Mesendoderm (in vitro differentiated cells): ENCODE data around the gene HDAC10.

Experiments used
- DNase-seq: peaks from one replicate; pipeline ENCODE4 v3.0.0; 2013
- H2AK5ac ChIP-seq: 2 replicates; pipeline ENCODE4 v1.6.1; 2013; ENCODE audit warnings: low read length, inconsistent platforms
- H2BK120ac ChIP-seq: 2 replicates; pipeline ENCODE4 v1.6.1; 2013; ENCODE audit warnings: low read depth, mild to moderate bottlenecking, low read length, moderate library complexity, mixed read lengths
- H2BK15ac ChIP-seq: replicated peaks from 2 replicates; pipeline ENCODE4 v1.6.1; 2013; ENCODE audit warnings: low read depth, mild to moderate bottlenecking, moderate library complexity
- H2BK5ac ChIP-seq: 2 replicates; pipeline ENCODE4 v1.6.1; 2013; ENCODE audit warnings: low read length, inconsistent platforms
- H3K18ac ChIP-seq: 2 replicates; pipeline ENCODE4 v1.6.1; 2013; ENCODE audit warnings: mild to moderate bottlenecking, low read length, mixed read lengths
- H3K23ac ChIP-seq: one replicate; pipeline ENCODE4 v1.6.1; 2013; ENCODE audit warnings: low read length
- H3K27ac ChIP-seq: 2 replicates; pipeline ENCODE4 v1.5.1; 2013; ENCODE audit warnings: low read depth, mild to moderate bottlenecking, inconsistent platforms, low read length, moderate library complexity
- H3K27me3 ChIP-seq: 2 replicates; pipeline ENCODE4 v1.6.1; 2013; ENCODE audit warnings: low read length, control low read depth, mild to moderate bottlenecking, inconsistent platforms; ENCODE audit not compliant: insufficient read depth, poor library complexity
- H3K36me3 ChIP-seq: 2 replicates; pipeline ENCODE4 v1.6.1; 2013; ENCODE audit warnings: low read length, inconsistent platforms; ENCODE audit not compliant: control insufficient read depth, insufficient read depth
- H3K4ac ChIP-seq: one replicate; pipeline ENCODE4 v1.6.1; 2013; ENCODE audit warnings: low read depth, mild to moderate bottlenecking, low read length, moderate library complexity
- H3K4me1 ChIP-seq: 2 replicates; pipeline ENCODE4 v1.6.1; 2013; ENCODE audit warnings: low read depth, low read length, inconsistent platforms; ENCODE audit not compliant: control insufficient read depth
- H3K4me2 ChIP-seq: 2 replicates; pipeline ENCODE4 v1.6.1; 2013; ENCODE audit warnings: low read length
- H3K4me3 ChIP-seq: 2 replicates; pipeline ENCODE4 v1.5.1; 2013; ENCODE audit warnings: mild to moderate bottlenecking, low read length
- H3K56ac ChIP-seq: one replicate; pipeline ENCODE4 v1.6.1; 2013; ENCODE audit warnings: low read length
- H3K79me1 ChIP-seq: 2 replicates; pipeline ENCODE4 v1.6.1; 2013; ENCODE audit warnings: low read length, inconsistent platforms
- H3K79me2 ChIP-seq: 2 replicates; pipeline ENCODE4 v1.6.1; 2013; ENCODE audit warnings: mild to moderate bottlenecking, low read length; ENCODE audit not compliant: control insufficient read depth, insufficient read depth
- H3K9ac ChIP-seq: 2 replicates; pipeline ENCODE4 v1.6.1; 2013; ENCODE audit warnings: low read length, inconsistent platforms
- H4K5ac ChIP-seq: one replicate; pipeline ENCODE4 v1.6.1; 2013; ENCODE audit warnings: low read length
- H4K8ac ChIP-seq: one replicate; pipeline ENCODE4 v1.6.1; 2013; ENCODE audit warnings: low read depth, mild to moderate bottlenecking, control low read depth, low read length, moderate library complexity
- WGBS: extraction: QIAGEN DNeasy Blood & Tissue Kit; methylation state at CpG from one replicate; pipeline ENCODE4 v1.1.7; 2013; ENCODE audit warnings: low lambda C conversion rate, missing lambda C conversion rate; ENCODE audit not compliant: insufficient coverage; ENCODE audit errors: extremely low coverage; 5-methylcytosine and 5-hydroxymethylcytosine counted together

The HDAC10 gene

DNA sequence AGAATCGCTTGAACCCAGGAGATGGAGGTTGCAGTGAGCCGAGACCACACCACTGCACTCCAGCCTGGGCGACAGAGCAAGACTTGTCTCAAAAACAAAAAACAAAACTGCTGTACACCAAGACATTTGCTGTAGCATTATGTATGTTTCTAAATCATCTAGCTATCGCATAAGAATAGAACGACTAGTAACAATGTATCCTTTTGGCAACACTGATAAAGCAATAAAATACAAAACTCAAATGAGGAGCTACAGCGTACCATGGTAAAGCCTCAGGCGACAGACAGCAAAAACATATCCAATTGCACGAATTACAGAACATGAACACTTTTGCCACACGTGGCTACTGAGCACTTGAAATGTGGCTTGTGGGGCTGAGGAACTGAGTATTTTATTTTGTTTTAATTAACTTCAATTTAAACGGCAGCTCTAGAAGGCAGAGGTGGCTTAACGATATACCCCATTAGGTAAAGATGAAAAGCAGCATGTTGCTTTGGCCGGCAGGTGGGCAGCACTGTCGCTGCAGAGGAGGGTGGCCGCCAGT lies 8.6 kb downstream of the HDAC10 start:
- Histone ChIP-seq H3K27me3 (no peaks in the 10 kb centered on the region), H3K4me1 (peaks cover 2% of the 10 kb centered on the region)
- no CpG with 5 or more reads among the region's 14 CpGs for WGBS

DNA sequence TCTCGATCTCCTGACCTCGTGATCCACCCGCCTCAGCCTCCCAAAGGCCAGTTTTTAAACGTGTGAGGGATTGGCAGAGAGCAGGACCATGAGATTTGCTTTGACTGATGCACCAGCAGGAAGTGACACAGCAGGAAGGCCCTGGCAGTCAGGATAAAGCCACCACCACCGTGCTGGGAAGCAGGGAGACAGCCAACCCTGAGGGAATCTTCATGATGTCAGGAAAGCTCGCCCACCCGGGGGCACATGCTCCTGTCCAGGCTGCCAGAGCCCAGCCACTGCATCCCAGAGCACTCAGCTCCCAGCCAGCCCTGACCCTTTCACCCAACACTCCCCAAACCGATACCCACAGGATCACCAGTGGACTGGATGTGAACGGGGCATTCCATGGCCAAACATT lies 12.3 kb downstream of the HDAC10 start:
- no peak overlapping the region for H3K4me3 ChIP-seq
- peaks cover 26% of the 10 kb centered on the region for H3K79me1 ChIP-seq
- no peak overlapping the region for H3K56ac ChIP-seq
- H3K27me3 ChIP-seq, result no peaks in the 10 kb centered on the region
- no peak overlapping the region for H4K8ac ChIP-seq
- no peak overlapping the region for H4K5ac ChIP-seq
- peaks cover 17% of the 10 kb centered on the region for H3K79me2 ChIP-seq
- H2BK15ac ChIP-seq, result no peak overlapping the region
- no peak for DNase-seq
- H3K4me2 ChIP-seq, result no peak overlapping the region
- no peak overlapping the region for H3K18ac ChIP-seq
- peaks cover 2% of the 10 kb centered on the region for H3K4me1 ChIP-seq
- no peak overlapping the region for H3K4ac ChIP-seq
- H3K23ac ChIP-seq, result no peak overlapping the region
- no peak overlapping the region for H2AK5ac ChIP-seq
- no peak overlapping the region for H2BK120ac ChIP-seq
- H3K36me3 ChIP-seq, result no peaks in the 10 kb centered on the region
- H3K9ac ChIP-seq, result no peak overlapping the region
- H3K27ac ChIP-seq, result no peak overlapping the region
- no CpG with 5 or more reads among the region's 9 CpGs for WGBS
- no peak overlapping the region for H2BK5ac ChIP-seq

More for the DNA sequence above, 8.6 kb downstream of the HDAC10 start:
- Histone ChIP-seq H3K36me3 (peaks cover 3% of the 10 kb centered on the region), H3K79me2 (peaks cover 15% of the 10 kb centered on the region), H3K23ac (no peak overlapping the region), H2BK15ac (no peak overlapping the region), H3K18ac (no peak overlapping the region), H2AK5ac (no peak overlapping the region), H3K56ac (no peak overlapping the region), H3K9ac (peak overlapping the region; percentile 40), H3K4ac (no peak overlapping the region), H2BK5ac (no peak overlapping the region), H4K5ac (no peak overlapping the region), H2BK120ac (no peak overlapping the region), H3K27ac (no peak overlapping the region), H4K8ac (no peak overlapping the region), H3K4me2 (no peak overlapping the region), H3K79me1 (peaks cover 24% of the 10 kb centered on the region), H3K4me3 (no peak overlapping the region)
- DNase-seq, result no peak

DNA sequence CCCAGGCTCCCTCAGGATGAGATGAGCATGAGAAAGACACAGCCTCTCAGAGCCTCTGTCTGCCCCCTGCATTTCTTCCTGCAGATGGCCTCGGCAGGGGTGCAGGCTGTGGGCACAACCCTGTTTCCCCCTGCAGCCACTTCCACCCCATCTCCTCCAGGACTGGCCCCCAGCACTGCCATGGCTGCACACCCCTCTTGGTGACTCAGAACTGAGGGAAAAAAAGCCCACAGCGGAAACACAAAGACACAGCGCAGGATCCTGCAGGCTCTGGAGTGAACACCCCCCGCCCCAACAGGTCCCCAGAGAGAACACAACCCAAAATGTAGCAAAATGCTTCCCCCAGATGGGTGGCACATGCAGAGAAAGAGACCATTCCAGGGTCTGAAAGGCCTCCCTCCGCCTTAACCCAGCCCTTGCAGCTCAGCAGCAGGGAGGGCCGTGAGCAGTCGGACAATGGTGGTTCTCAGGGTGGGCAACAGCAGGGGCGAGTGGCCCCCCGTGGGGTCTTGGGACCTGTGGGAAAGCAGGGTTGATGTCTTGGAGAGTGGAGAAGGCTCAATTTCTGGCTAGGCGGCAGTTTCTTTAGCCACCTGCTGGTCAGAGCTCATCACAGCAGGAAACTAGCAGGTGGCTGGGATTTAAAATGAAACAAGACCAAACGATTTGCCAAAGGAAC lies 14.2 kb downstream of the HDAC10 start:
- peaks cover 10% of the 10 kb centered on the region for H3K79me2 ChIP-seq
- no peak overlapping the region for H3K56ac ChIP-seq
- no peak overlapping the region for H2BK5ac ChIP-seq
- H3K27ac ChIP-seq, result no peak overlapping the region
- no peak overlapping the region for H3K4me2 ChIP-seq
- H3K79me1 ChIP-seq, result peaks cover 21% of the 10 kb centered on the region
- H2AK5ac ChIP-seq, result no peak overlapping the region
- H2BK15ac ChIP-seq, result no peak overlapping the region
- H3K9ac ChIP-seq, result no peak overlapping the region
- H4K8ac ChIP-seq, result no peak overlapping the region
- no peak overlapping the region for H4K5ac ChIP-seq
- H3K4me1 ChIP-seq, result no peaks in the 10 kb centered on the region
- DNase-seq, result peak; percentile 36
- H3K4ac ChIP-seq, result no peak overlapping the region
- H2BK120ac ChIP-seq, result no peak overlapping the region
- H3K27me3 ChIP-seq, result no peaks in the 10 kb centered on the region
- no CpG with 5 or more reads among the region's 11 CpGs for WGBS
- no peak overlapping the region for H3K18ac ChIP-seq
- H3K23ac ChIP-seq, result no peak overlapping the region
- no peaks in the 10 kb centered on the region for H3K36me3 ChIP-seq
- H3K4me3 ChIP-seq, result no peak overlapping the region

DNA sequence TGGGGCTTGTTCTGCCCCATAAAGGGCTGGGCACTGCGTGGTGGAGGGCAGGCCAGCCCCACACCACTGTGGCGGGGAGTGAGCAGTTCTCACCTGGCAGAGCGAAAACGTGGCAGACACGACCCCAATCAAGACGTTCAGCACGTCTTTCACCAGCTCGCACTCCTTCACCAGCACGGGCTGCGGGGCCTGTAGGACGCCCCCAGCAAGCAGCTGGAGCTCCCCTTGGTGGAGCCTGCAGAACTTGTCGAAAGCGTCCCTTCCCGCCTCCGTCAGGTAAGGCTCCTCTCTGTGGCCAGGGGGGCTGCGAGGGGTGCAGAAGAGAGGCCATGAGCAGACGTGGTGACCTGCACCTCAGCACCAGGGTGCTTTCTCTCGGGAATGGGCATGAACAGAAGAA lies 17.8 kb downstream of the HDAC10 start:
- Histone ChIP-seq H3K4ac (no peak overlapping the region), H2BK120ac (no peak overlapping the region), H3K9ac (no peak overlapping the region), H4K8ac (no peak overlapping the region), H3K23ac (no peak overlapping the region), H3K4me1 (no peaks in the 10 kb centered on the region), H3K56ac (no peak overlapping the region), H3K79me2 (peaks cover 7% of the 10 kb centered on the region), H3K36me3 (no peaks in the 10 kb centered on the region), H2BK5ac (no peak overlapping the region), H3K18ac (no peak overlapping the region), H3K27me3 (no peaks in the 10 kb centered on the region), H3K27ac (no peak overlapping the region), H3K4me3 (no peak overlapping the region), H3K4me2 (no peak overlapping the region), H2BK15ac (no peak overlapping the region), H4K5ac (no peak overlapping the region), H3K79me1 (peaks cover 13% of the 10 kb centered on the region), H2AK5ac (no peak overlapping the region)
- DNase-seq, result no peak
- no CpG with 5 or more reads among the region's 18 CpGs for WGBS

DNA sequence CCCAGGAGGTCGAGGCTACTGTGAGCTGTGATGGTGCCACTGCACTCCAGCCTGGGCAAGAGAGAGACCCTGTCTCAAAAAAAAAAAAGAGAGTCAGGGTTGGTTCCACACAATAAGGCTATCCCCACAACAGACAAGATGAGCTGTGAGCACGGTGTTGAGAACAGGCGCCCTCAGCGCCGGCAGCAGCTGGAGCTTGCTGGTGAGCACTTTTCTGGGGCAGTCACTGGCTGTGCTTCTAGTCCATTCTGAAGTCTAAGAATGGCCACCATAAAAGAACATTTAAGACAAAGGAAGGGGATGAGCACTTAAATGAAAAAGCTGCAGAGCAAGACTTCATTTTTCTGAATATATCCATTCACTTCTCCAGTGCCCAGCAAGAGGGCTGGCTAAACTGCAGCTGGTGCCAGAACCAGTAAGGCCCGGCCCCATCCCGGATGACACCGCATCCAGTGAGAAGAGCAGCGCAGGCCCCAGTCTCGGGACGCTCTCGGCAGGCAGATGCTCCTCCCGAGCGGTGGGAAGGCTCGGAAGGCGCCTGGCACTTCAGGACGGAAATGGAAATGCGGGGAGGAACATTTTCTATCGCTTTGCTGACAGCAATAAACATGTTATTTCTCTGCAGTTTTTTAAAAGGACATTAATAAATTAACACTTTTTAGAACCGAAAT lies 18.4 kb downstream of the HDAC10 start:
- Histone ChIP-seq H3K4me1 (no peaks in the 10 kb centered on the region), H3K4me3 (no peak overlapping the region), H3K79me2 (peaks cover 7% of the 10 kb centered on the region), H3K36me3 (no peaks in the 10 kb centered on the region), H3K9ac (no peak overlapping the region), H3K27ac (no peak overlapping the region), H3K4ac (no peak overlapping the region), H3K27me3 (no peaks in the 10 kb centered on the region), H4K8ac (no peak overlapping the region), H2BK120ac (no peak overlapping the region), H3K56ac (no peak overlapping the region), H3K23ac (no peak overlapping the region), H2AK5ac (no peak overlapping the region), H4K5ac (no peak overlapping the region), H3K18ac (no peak overlapping the region), H3K79me1 (peaks cover 13% of the 10 kb centered on the region), H2BK5ac (no peak overlapping the region), H2BK15ac (no peak overlapping the region), H3K4me2 (no peak overlapping the region)
- WGBS, result no CpG with 5 or more reads among the region's 20 CpGs
- DNase-seq, result no peak
